K562 (cell line): Measurements from ENCODE around the gene UQCRH. TPM values are rescaled to one million over a fixed set of nuclear protein-coding genes. Genes with fewer than 3 reads are reported as not detected.

Experiments used
- ARID2 ChIP-seq: fragments of 450-650 bp; IDR thresholded peaks from 2 replicates; pipeline ENCODE4 v1.6.1; 2017; ENCODE audit warnings: antibody characterized with exemption, mild to moderate bottlenecking
- CCAR2 ChIP-seq: fragments of 200-400 bp; formaldehyde crosslinking; IDR thresholded peaks from 2 replicates; pipeline ENCODE4 v1.6.1; 2017; ENCODE audit warnings: mild to moderate bottlenecking, low read depth, low read length
- CLOCK ChIP-seq: fragments of 250-450 bp; sonication (Bioruptor Pico); IDR thresholded peaks from 2 replicates; pipeline ENCODE4 v1.4.0; 2020; ENCODE audit warnings: mild to moderate bottlenecking, moderate library complexity, borderline replicate concordance
- CREB3L1 ChIP-seq: fragments of 450-650 bp; IDR thresholded peaks from 2 replicates; pipeline ENCODE4 v1.6.1; 2014; ENCODE audit warnings: low read depth, mild to moderate bottlenecking, moderate library complexity, borderline replicate concordance
- GATA2 ChIP-seq: sonication (generic); formaldehyde crosslinking; IDR thresholded peaks from 2 replicates; pipeline ENCODE4 v1.4.0; 2020; ENCODE audit warnings: mild to moderate bottlenecking, missing genetic modification reagents
- GATAD2A ChIP-seq: fragments of 450-650 bp; IDR thresholded peaks from 2 replicates; pipeline ENCODE4 v1.6.1; 2017
- HNRNPK ChIP-seq: fragments of 200-400 bp; formaldehyde crosslinking; IDR thresholded peaks from one replicate; pipeline ENCODE4 v1.6.1; 2018; ENCODE audit warnings: mild to moderate bottlenecking, low read depth, low read length; ENCODE audit not compliant: poor library complexity, severe bottlenecking
- HSF4 ChIP-seq: fragments of 250-450 bp; sonication (Bioruptor Pico); IDR thresholded peaks from 2 replicates; pipeline ENCODE4 v2.1.2; 2022; ENCODE audit warnings: mild to moderate bottlenecking, moderate library complexity, borderline replicate concordance
- ILK ChIP-seq: fragments of 450-650 bp; IDR thresholded peaks from 2 replicates; pipeline ENCODE4 v1.6.1; 2016; ENCODE audit warnings: missing genetic modification characterization, low read depth, mild to moderate bottlenecking, missing compliant biosample characterization, moderate library complexity, borderline replicate concordance
- MLX ChIP-seq, 2 experiments: fragments of 450-650 bp in 1 of 2; sonication (generic) in 1 of 2; formaldehyde crosslinking; conservative IDR thresholded peaks; 2 replicates each; pipeline versions ENCODE4 v1.4.0 to v1.8.1; 2020 to 2022; ENCODE audit warnings: mild to moderate bottlenecking in 1 of 2, missing genetic modification reagents in 1 of 2
- NONO ChIP-seq, 2 experiments: fragments of 200-400 bp in 1 of 2; fragments of 450-650 bp in 1 of 2; formaldehyde crosslinking in 1 of 2; IDR thresholded peaks; 2 replicates each; pipeline ENCODE4 v1.6.1; 2017; ENCODE audit warnings: low read depth in 2 of 2, mild to moderate bottlenecking in 2 of 2, moderate library complexity in 2 of 2, low read length in 1 of 2
- NRF1 ChIP-seq, 2 experiments: fragments of 450-650 bp; IDR thresholded peaks in 1 of 2; conservative IDR thresholded peaks in 1 of 2; 2 replicates each; pipeline ENCODE4 v1.6.1; 2014; ENCODE audit warnings: mild to moderate bottlenecking in 2 of 2
- POLR2G ChIP-seq: fragments of 200-400 bp; formaldehyde crosslinking; IDR thresholded peaks from 2 replicates; pipeline ENCODE4 v1.6.1; 2017; ENCODE audit warnings: low read depth, mild to moderate bottlenecking, antibody characterized with exemption, low read length, moderate library complexity
- RBM14 ChIP-seq: fragments of 200-400 bp; formaldehyde crosslinking; IDR thresholded peaks from 2 replicates; pipeline ENCODE4 v1.6.1; 2018; ENCODE audit warnings: low read depth, mild to moderate bottlenecking, low read length, moderate library complexity, borderline replicate concordance; ENCODE audit not compliant: insufficient read depth
- RFX7 ChIP-seq: fragments of 250-450 bp; sonication (Bioruptor Pico); IDR thresholded peaks from 2 replicates; pipeline ENCODE4 v1.5.1; 2021; ENCODE audit warnings: mild to moderate bottlenecking
- SNRNP70 ChIP-seq: fragments of 200-400 bp; formaldehyde crosslinking; optimal IDR thresholded peaks from 2 replicates; pipeline ENCODE3; 2017; ENCODE audit warnings: low read depth, low read length
- TRIM24 ChIP-seq, 2 experiments: fragments of 450-650 bp; IDR thresholded peaks; 2 replicates each; pipeline ENCODE4 v1.6.1; 2016
- ZBTB1 ChIP-seq: sonication (generic); formaldehyde crosslinking; IDR thresholded peaks from 2 replicates; pipeline ENCODE4 v1.8.1; 2023; ENCODE audit warnings: missing genetic modification reagents, low read depth, mild to moderate bottlenecking, borderline replicate concordance
- ZFPM2 ChIP-seq: fragments of 250-450 bp; sonication (Bioruptor Pico); IDR thresholded peaks from 2 replicates; pipeline ENCODE4 v1.5.1; 2022; ENCODE audit warnings: mild to moderate bottlenecking
- ZNF174 ChIP-seq: fragments of 250-450 bp; sonication (Bioruptor Pico); IDR thresholded peaks from 2 replicates; pipeline ENCODE4 v1.4.0; 2020; ENCODE audit warnings: mild to moderate bottlenecking
- ZNF23 ChIP-seq: fragments of 250-450 bp; sonication (Bioruptor Pico); IDR thresholded peaks from 2 replicates; pipeline ENCODE4 v1.4.0; 2020; ENCODE audit warnings: mild to moderate bottlenecking
- ZNF431 ChIP-seq: sonication (generic); formaldehyde crosslinking; IDR thresholded peaks from 2 replicates; pipeline ENCODE4 v1.8.0; 2022; ENCODE audit warnings: mild to moderate bottlenecking, missing genetic modification reagents
- ZNF444 ChIP-seq: fragments of 250-450 bp; sonication (Bioruptor Pico); IDR thresholded peaks from 2 replicates; pipeline ENCODE4 v1.4.0; 2020; ENCODE audit warnings: mild to moderate bottlenecking, moderate library complexity
- ZNF780A ChIP-seq: fragments of 250-450 bp; sonication (Bioruptor Pico); IDR thresholded peaks from 2 replicates; pipeline ENCODE4 v1.5.0; 2021; ENCODE audit warnings: mild to moderate bottlenecking
- polyA plus RNA-seq, 8 experiments: library from polyadenylated mRNA; depleted of rRNA in 4 of 8; stranded (reverse) in 5 of 8; unstranded in 3 of 8; fragments of >200 nt; fragmentation: Nextera tagmentation in 2 of 8; fragmentation: Illumina TruSeq in 1 of 8; extraction: Ambion mirVana in 2 of 8; extraction: Trizol in 1 of 8; gene quantifications; 2 replicates each; pipeline versions ENCODE4 v1.2.1 to v1.2.3, GENCODE V29; 2011 to 2014; ENCODE audit warnings: inconsistent platforms in 1 of 8, missing spikeins in 1 of 8
- total RNA-seq, 7 experiments: library from RNA; depleted of rRNA in 6 of 7; stranded (reverse); fragments of >200 nt in 6 of 7; fragmentation: Illumina TruSeq in 2 of 7; extraction: Trizol in 2 of 7; gene quantifications; 2 replicates each; pipeline versions ENCODE4 v1.2.1 to v1.2.3, GENCODE V29; 2011 to 2021; ENCODE audit warnings: low replicate concordance in 1 of 7

The UQCRH gene
- total and polyA plus RNA-seq, 9 of the 15 experiments (the other 6 are each of a cell fraction or from before 2014, with no cell fraction given): 1,267 to 5,184 (median 2,410) TPM

GRCh38 chr1:46340404-46341221, 37.1 kb downstream of the UQCRH start, which contains the start of gene NSUN4 (continued):
- no peak for TF ChIP-seq ZNF23
- TF ChIP-seq SNRNP70: no peak
- no peak for TF ChIP-seq ZNF174
- 0 out of 4 replicates have a peak, but pooled peaks of 1 of the 2 experiments have one; percentile 58 for TF ChIP-seq NONO (IDR thresholded peaks at IDR 0.05; ENCODE audit: low read depth in 2 of 2, low read length in 1 of 2)
- TF ChIP-seq CREB3L1: peak; percentile 90; the same call in 1 of the 2 replicates
- TF ChIP-seq TRIM24 (IDR thresholded peaks at IDR 0.05): peak; percentile 52 to 94; a peak in 3 of 4 replicates
- TF ChIP-seq ZNF431 (CRISPR knock-in tag): peak; percentile 69
- no peak; the same call in 1 of the 2 replicates for TF ChIP-seq ZFPM2
- no peak for TF ChIP-seq HNRNPK
- TF ChIP-seq ARID2: no peak
- no peak for TF ChIP-seq ZBTB1
- TF ChIP-seq CCAR2: 0 out of 2 replicates have a peak, but pooled peaks have one; percentile 40
- TF ChIP-seq RFX7: no peak
- no peak for TF ChIP-seq RBM14
- no peak for TF ChIP-seq GATA2 (CRISPR knock-in tag)
- TF ChIP-seq ZNF780A (CRISPR knock-in tag): no peak
- peak; percentile 27; the same call in 1 of the 2 replicates for TF ChIP-seq HSF4 (CRISPR knock-in tag)
- TF ChIP-seq GATAD2A: peak; percentile 91; the same call in 1 of the 2 replicates
- peak; percentile 95 for TF ChIP-seq POLR2G
- no peak for TF ChIP-seq CLOCK
- no peak for TF ChIP-seq ILK (tag)
- 0 out of 2 replicates have a peak, but pooled peaks have one; percentile 35 for TF ChIP-seq ZNF444 (CRISPR knock-in tag)
- peak; percentile 57 to 68 for TF ChIP-seq NRF1 (conservative IDR thresholded peaks at IDR 0.05 in 1 of 2, IDR thresholded peaks at IDR 0.05 in 1 of 2)
- peak in 1 of 2 experiments; percentile 82; a peak in 1 of 4 replicates for TF ChIP-seq MLX (CRISPR knock-in tag; conservative IDR thresholded peaks at IDR 0.05)
